Glomerular endothelial cell (primary cell): ENCODE results near the gene CTSD. TPM values are rescaled to one million over a fixed set of nuclear protein-coding genes. Genes with fewer than 3 reads are reported as not detected.
"Not testable (repeated sequence)": the region's sequence is repeated elsewhere in the genome, so short reads cannot be mapped to it uniquely, and the experiment has no call there.

ENCODE experiments used
- DNase-seq: peaks from one replicate; pipeline ENCODE4 v3.0.0-alpha.2; 2011; ENCODE audit warnings: low read depth, low spot score; ENCODE audit errors: extremely low read depth
- total RNA-seq: library from RNA; depleted of rRNA; stranded (reverse); fragments of >200 nt; gene quantifications from 2 replicates; pipeline ENCODE4 v1.2.3, GENCODE V29; 2015

CTSD gene
- total RNA-seq, 1 donor from 2014 or later: 739 TPM

DNA sequence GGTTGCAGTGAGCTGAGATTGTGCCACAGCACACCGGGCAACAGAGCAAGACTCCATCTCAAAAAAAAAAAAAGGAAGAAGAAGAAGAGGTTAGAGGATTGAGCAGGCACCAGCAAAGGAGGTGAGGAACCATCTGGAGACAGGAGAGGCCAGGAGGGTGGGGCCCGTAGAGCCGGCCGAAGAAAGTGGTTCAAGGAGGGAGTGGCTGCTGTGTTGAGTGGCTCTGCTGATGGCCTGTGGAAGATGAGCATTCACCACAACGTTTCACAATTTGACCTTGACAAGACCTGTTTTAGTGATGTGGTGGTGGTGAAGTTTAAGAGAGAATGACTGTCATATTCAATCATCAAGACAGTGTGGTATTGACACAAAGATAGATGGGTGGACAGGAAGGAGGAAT is 6.8 kb upstream of the CTSD start:
- DNase-seq: no peak

DNA sequence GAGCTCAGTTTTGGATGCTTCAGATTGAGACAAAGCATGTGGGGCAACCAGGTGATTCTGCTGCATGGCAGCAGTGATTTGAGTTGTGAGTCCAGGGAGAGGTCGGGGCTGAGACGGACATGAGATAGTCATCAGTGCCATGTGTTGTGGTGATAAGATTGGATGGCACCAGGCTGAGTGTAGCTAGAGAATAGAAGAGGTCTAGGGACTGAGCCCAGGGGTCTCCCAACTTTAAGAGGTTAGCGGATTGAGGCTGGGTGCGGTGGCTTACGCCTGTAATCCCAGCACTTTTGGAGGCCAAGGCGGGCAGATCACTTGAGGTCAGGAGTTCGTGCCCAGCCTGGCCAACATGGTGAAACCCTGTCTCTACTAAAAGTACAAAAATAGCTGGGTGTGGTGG is 6.3 kb upstream of the CTSD start:
- no peak for DNase-seq

DNA sequence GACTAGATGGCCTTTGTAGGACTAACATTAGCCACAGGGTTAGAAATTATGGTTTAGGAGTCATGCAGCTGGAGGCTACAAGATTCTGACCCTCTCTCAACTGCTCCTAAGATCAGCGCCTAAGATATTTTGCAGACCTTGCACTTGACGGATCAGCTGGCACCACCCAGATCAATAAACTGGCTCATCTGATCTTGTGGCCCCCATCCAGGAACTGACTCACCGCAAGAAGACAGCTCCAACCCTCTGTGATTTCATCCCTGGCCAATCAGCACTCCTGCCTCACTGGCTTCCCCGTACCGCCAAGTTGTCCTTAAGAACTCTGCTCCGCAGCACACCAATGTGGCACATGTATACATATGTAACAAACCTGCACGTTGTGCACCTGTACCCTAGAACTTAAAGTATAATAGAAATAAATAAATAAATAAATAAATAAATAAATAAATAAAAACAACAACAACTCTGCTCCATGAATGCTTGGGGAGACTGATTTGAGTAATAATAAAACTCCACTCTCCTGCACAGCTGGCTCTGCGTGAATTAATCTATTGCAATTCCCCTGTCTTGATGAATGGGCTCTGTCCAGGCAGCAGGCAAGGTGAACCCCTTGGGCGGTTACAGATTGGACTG is 5.7 kb upstream of the CTSD start:
- not testable (repeated sequence) for DNase-seq

DNA sequence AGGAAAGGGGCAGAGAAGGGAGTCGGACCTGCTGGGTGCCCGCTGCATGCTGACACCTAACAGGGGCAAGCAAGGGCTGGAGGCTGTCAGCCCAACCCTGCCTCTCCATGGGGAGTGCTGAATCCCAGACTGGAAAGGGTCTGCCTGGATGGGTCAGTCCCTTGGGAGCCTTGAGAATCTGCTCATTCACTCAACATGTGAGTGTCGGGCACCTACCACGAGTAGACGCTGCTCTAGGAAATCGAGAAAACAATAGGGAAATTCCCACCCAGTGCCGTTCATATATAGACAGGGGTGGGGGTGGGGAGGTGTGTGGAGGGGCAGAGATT is 4.4 kb upstream of the CTSD start:
- DNase-seq: no peak

DNA sequence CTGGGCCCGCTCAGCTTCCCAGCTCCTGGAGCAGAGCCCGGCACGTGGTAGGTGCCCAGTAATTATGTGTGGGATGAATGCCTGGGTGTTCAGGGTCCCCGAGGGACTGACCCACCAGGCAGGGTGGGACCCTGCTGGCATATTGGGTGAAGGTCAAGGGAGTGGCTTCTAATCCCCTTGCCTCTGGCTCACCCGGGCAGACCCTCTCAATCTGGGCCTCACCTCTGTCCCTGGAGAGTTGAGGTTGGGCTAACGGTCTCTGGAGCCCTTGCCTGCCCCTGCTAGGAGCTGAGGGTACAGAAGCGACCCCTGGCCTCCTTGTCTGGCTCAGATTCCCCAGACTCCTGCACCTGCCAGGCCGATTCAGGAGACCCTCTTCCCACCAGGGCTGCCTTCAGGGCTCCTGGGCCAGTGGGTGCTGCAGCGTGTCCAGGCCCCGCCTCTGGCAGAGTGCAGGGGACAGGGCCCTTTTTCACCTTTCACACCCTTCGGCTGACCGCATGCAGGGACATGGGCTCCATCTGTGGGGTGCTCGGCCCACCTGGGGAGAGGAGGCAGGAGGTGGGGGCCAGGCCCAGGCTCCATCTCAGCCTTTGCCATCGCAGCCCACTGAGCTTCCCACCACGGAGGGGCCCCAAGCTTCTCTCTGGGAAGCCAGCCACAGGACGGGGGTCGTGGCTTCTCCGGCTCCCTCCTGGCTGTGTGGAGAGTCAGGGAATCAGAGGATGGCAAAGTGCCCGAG is 3.8 kb upstream of the CTSD start:
- no peak for DNase-seq

DNA sequence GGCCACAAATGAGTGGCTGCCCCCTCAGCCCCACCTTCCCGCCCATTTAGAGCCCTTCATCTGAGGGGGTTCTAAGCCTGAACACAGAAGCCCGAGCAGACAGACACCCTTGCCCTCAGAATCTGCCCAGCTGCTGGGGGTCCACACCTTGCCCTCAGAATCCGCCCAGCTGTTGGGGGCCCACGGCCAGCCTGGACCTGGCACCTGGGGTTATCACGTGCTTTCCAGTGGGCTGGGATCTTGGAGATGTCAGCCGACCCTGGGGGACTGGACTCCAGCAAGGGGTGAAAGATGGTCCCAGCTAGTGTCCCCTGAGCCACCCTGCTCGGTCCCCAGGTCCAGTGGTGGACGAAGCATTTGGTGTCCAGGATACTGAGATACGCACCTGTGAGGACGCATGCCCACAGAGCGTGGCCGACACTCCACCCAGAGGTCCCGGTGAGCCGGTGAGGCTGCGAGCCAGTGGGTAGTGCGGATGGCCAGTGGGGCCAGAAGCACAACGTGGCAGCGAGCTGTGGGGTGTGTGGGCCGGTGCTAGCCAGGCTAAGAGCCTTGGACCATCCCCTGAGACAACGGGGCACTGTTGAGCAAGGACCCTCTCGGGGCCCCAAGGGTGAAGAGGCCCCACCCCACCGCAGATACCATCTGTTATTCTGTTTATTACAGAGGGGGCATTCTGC is 3.1 kb upstream of the CTSD start:
- DNase-seq: no peak

DNA sequence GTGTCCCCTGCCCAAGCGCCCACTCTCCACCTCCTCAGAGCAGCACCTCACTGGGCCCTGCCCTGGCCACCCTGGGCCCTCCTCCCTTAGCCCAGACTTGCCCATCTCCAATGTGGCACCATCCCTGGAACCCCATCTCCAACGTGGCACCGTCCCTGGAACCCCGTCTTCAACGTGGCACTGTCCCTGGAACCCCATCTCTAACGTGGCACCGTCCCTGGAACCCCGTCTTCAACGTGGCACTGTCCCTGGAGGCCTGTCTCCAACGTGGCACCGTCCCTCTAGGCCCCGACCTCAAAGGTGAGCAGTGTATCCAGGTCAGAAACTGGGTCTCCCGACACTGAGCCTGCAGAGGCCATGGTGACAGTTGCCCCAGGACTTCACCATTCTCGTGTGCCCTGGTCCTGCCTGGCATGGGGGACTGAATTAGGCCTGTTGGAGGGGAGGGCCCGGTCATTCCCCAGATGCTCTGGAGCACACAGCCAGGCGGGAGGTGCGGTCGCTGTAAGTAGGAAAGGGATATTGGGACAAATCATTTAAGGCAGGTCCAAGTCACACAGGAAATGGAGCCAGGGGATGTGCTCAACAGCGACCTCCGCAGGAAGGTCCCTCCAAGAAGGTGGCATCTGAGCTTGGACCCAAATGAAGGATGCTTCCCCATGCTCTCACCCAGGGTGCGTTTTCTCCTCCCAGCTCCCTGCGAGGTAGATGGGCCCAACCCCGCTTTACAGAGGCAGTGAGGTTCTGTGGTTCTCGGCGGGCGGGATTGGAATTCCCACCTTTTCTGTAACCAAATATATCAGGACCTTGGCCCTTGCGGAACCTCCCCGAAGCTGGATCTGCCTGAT is 2.4 kb upstream of the CTSD start:
- DNase-seq: no peak

DNA sequence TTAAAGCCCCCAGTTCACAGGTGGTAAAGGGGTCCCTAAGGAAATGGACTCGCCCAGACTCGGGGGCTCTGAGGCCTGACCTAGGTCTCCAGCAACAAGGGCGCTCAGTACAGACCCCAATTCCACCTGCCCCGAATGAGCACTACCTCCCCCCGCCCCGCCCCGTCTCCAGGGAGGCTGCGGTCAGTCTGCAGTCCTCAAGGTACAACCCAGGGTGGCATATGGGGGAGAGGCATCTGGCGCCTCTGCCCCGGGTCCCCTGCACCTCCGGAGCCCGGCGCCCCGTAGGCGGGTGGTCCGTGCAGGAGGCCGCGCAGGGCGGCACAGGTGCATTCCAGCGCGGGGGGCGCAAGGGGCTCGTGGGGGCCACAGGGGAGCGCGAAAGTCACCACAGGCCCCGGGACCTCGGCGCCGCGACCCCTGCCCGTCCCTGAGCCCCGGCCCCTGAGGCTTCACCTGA is 361 bp downstream of the CTSD start:
- no peak for DNase-seq

DNA sequence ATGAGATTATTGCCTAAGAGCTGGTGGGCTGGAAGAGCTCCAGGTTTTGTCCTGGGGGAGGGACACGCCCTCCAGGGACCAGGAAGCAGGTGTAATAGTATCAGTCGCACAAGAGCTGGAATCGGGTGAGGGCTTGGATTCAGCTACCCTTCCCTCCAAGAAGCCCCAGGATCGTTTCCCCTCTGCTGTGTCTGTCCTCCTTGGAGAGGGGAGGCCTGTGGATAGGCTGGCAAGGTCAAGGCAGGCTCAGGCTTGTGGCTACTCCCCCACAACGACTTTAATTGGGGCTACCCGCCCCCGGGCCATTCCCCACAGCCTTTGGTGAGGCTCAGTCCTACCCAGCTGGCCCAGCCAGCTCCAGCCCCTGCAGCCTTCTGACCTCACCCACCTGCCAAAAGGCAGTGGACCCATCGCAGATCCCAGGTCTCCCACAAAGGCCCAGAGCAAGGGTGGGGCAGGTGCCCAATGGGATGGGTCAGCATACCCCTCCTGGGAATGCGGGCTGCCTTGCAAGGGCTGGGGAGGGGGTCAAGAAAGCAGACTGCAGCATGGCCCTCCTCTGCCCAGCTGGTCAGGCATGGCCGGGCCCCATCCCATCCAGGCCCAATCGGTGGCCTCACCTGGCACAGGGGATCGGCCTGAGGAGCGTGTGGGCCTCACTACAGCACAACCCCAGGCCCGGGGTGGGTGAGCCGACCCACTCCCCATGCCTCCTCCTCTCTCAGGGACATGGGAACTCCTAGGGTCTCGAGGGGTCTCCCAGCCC is 1.0 kb downstream of the CTSD start:
- DNase-seq: no peak

DNA sequence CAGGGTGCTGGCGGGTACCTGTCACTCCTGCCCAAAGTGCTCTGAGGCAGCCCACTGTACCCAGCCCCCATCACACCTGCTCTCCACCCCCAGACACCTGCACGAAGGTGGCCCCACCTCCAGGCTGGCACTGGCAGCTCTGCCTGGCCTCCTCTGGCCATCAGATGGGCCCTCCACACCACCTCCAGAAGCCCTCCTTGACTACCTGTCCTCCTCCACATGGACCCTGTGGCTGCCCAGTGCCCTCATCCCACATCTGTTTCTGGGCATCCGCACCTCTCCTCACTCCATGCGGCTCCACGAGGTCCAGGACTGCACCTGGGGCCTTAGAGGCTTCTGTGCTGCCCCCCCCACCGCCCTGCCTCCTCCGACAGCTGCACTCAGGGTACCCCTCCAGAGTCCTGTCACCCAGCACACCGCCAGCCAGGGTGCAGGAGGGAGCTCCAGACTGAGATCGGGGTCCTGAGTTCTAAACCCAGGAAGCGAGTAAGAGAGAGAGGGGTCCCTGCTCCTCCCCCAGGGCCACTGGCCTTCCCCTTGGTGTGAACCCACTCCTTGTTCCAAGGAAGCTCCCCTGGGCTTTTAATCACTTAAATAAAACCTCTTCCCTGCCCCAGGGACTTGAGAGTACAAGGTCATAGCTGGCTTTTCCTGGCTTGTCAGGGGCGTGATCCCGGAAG is 1.7 kb downstream of the CTSD start:
- no peak for DNase-seq

DNA sequence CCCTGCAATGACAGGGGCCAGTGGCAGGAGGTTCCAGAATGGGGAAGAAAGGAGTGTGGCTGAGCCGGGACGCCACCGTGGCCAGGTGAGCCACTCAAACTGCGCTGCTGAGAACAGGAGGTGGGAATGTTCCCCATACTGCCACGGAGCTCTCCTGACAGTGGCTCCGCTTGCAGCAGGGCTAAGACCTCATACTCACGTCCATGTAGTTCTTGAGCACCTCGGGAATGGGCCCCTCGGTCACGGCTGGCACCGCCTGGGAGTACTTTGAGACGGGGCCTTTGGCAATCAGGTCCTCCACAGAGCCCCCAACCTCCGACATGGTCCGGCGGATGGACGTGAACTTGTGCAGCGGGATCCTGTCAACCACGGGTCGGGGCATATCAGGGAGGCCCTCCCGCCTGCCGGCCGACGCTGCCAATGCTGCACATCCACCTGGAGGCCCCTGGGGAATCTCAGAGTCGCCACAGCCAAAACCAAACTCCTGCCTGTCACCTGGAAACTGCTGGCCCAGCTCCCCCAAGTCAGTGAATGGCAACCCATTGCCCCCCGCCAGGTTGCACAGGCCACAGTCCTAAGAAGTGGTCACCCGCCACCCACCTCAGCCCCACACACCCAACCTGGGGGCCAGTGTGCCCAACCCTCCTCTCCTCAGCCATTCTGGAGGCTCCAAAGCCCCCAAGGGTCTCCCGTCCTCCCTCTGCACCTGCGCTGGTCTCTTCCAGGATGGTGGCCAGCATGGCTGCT is 2.4 kb downstream of the CTSD start:
- DNase-seq: no peak

DNA sequence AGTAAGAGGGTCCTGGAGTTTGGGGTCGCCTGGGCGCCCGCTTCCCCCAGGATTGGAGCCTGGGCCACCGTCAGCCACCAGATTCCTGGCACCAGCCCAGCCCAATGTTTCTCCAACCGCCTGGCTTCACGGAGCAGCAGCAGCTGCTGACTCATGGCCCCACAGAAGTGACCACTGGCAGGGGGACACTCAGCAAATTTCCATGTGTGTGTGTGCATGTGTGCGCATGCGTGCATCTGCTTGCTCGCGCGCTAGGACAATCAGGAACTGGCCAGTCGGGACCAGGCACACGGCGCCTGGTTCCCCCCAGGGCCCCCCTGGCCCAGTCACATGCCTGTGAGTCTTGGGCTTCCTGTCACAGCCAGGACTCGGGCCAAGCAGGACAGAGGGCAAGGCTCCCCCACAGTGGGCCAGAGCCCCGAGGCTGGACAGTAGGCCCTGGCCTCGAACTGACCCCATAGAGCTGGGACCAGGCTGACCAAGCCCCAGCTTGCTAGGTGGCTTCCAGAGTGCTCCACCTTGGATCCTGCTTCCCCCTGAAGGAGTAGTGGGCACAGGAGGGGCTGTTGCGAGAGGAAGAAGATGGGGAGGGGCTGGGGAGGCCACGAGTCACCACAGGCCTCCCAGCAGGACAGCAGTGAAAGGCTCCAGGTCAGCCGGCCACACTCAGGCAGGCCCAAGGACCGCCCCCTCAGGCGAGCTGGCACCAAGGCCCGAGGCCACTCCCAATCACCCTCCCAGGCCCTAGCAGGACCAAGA is 3.2 kb downstream of the CTSD start:
- DNase-seq: no peak

DNA sequence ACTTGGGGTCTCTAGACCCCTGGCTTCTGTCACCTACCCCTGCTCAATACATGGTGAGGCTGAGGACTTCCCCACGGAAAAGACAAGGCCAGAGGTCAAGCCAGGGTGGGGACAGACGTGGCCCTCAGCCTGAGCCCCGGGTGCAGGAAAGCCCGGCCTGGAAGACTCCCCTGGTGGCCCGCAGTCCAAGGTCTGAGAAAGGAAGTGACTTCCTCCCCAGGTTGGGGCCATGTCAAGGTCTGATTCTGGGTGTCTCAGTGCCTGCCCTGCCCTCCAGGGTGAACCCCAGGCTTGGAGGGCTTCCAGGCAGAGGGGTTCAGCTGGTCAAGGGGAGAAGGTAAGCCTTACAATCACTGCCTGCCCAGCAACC is 3.9 kb downstream of the CTSD start:
- no peak for DNase-seq

DNA sequence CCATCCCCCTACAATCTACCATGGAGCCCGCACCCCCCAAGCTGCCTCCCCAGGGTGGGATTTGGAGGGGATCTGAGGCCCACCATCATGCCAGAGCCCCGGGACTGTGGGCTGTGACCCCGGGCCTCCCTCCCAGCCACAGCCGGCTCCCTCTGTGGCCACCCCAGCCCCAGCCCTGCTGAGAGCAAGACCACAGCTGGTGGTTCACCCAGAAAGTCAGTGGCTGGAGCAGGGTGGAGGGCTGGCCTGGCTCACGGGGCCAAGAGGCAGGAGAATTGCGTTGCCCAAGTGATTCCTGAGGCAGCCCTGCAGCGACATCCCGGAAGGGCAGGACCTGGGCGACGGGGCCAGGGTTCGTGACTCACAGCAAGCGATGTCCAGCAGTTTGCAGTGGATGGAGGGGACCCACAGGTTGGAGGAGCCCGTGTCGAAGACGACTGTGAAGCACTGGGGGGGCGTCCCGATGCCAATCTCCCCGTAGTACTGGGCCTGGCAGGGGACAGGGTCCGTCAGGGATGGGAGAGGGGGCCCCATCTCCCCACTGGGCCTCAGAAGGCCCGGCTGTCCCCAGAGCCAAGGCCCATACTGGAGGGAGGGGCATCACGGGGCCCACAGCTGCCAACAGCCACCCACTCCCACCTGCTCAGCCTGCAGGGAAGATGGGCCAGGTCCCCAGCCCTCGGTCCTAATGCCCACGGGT is 4.4 kb downstream of the CTSD start:
- no peak for DNase-seq

DNA sequence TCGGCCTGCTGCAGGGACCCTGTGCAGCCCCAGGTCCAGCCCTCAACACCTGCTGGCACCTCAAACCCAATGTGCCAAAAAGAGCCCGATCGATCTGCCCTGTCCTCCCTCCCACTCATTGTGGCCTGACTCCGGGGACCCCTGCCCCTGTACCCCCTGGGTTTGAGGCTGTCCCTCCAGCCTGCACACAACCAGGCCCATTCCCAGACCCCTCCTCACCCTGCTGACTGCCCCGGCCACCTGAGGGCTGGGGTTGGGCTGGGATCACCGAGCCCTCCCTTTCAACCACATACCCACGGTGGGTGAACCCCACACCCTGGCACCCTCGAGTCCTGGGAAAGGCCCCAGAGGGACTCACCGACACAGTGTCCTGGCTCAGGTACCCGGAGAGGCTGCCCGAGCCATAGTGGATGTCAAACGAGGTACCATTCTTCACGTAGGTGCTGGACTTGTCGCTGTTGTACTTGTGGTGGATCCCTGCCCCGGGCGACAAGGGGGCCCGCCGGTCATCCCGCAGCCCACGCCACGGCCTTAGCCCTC is 5.0 kb downstream of the CTSD start:
- DNase-seq: no peak

DNA sequence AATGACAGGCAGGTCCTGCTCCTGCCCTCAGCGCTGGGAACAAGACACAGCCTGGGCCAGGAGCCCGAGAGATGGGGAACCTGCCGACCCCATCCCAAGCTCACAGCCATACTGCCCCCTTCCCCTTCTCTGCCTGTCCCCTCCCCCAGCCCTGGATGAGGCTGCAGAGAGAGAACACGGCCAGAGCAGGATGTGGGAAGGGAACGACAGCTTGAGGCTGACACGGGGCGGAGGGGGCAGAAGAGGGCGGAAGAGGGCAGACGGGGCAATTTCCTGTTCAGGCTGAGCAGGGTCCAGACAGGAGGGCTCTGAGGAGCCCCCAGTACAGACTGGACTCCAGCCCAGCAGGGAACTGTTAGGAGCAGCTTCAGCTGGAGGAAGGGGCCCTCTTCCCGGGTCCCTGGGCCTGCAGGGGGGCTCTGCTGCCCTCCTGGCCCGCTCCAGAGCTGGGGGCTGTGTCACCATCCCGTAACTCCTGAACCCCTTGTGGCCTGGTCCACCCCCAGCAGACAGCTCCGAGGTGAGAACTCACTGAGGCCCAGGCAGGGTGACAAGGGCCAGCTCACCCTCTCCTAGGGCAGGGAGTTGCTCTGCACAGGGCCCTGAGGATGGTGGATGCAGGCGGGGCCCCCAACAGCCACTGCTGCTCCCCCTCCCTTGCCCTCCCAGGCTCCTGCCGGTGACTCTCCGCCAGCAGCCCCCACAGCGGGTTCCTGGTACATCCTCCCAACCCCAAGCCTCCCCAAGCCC is 5.7 kb downstream of the CTSD start:
- no peak for DNase-seq
